Measurements from ENCODE around the gene MLPH. TPM values are rescaled to one million over a fixed set of nuclear protein-coding genes. Genes with fewer than 3 reads are reported as not detected.

MLPH gene
- polyA plus RNA-seq, 1 of the 3 experiments (the other 2 are of a cell fraction), result 93.6 TPM

DNA sequence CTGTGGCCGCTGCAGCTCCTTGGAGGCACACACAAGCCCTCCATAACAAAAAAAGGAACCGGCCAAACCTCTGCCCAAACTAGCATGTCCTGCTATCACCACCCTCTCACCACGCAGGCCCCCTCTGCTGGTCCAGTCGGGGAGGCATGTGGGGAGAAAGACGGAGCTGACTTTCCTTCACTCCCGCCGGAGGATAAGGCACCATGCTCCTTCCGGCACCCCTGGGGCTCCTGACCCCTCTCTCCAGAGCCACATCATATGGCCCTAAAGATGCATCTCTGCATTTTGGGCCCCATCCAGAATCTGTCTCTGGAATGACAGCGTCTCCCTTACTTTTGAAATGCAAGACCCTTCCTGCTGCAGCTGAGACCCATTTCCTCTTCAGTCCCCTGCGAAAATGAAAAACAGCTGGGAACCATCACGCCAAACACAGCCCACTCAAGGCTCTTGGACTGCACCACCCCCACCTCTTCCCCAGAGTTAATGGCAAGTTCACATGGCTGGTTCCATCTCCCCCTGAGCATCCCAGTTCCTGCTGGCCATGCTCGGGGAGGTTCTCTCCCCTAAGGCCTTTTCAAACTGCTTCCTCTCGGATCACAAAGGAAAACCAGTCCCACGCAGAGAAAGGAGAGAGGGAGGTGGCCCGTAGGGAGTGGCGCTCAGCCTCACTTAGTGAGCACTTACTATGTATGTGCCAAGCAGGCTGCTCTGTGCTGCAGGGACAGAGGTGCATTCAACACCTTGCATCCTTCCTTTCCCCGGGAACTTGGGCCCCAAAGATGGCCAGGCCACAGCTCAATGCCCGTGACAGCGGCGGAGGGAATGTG, 35.2 kb upstream of the MLPH start (continued):
- TF ChIP-seq, protein P1, sequence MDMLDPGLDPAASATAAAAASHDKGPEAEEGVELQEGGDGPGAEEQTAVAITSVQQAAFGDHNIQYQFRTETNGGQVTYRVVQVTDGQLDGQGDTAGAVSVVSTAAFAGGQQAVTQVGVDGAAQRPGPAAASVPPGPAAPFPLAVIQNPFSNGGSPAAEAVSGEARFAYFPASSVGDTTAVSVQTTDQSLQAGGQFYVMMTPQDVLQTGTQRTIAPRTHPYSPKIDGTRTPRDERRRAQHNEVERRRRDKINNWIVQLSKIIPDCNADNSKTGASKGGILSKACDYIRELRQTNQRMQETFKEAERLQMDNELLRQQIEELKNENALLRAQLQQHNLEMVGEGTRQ (IDR thresholded peaks at IDR 0.05; ENCODE audit: borderline replicate concordance, low read depth, low read length), result no peak
- TF ChIP-seq TCF12 (IDR thresholded peaks at IDR 0.05), result no peak; the same call in 1 of the 2 replicates
- peak; percentile 28 for TF ChIP-seq CTCF (IDR thresholded peaks at IDR 0.05)
- no peak for TF ChIP-seq USF1 (IDR thresholded peaks at IDR 0.05; ENCODE audit: borderline replicate concordance, low read depth)
- TF ChIP-seq NRF1 (IDR thresholded peaks at IDR 0.05; ENCODE audit: low read depth, low read length), result no peak
- TF ChIP-seq, protein P2, sequence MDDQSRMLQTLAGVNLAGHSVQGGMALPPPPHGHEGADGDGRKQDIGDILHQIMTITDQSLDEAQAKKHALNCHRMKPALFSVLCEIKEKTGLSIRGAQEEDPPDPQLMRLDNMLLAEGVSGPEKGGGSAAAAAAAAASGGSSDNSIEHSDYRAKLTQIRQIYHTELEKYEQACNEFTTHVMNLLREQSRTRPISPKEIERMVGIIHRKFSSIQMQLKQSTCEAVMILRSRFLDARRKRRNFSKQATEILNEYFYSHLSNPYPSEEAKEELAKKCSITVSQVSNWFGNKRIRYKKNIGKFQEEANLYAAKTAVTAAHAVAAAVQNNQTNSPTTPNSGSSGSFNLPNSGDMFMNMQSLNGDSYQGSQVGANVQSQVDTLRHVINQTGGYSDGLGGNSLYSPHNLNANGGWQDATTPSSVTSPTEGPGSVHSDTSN (IDR thresholded peaks at IDR 0.05), result no peak

GRCh38 chr2:237452861-237453260, 34.2 kb upstream of the MLPH start:
- 84% methylated on average over 3 of the region's 3 CpGs for WGBS (ENCODE audit: low lambda C conversion rate)
- Histone ChIP-seq H3K27me3 (ENCODE audit: insufficient read depth) (no peaks in the 10 kb centered on the region), H3K9ac (no peak overlapping the region), H3K27ac (ENCODE audit: low read depth in 2 of 2, low read length in 1 of 2) (no peak overlapping the region; a peak in 1 of 4 replicates), H3K9me3 (no peaks in the 10 kb centered on the region), H3F3A (replicated peaks; ENCODE audit: insufficient read depth) (no peaks in the 10 kb centered on the region), H2AFZ (ENCODE audit: low read depth) (no peak overlapping the region), H3K4me1 (ENCODE audit: control insufficient read depth in 1 of 2, insufficient read depth in 2 of 2, low read depth in 1 of 2, low read length in 1 of 2) (peaks cover 0 to 24% of the 10 kb centered on the region in 2 experiments; a peak in 1 of 4 replicates), H3K4me3 (ENCODE audit: low read depth in 2 of 2, low read length in 1 of 2) (no peak overlapping the region), H3K9me2 (no peaks in the 10 kb centered on the region), H3K4me2 (no peak overlapping the region), H3K36me3 (replicated peaks in 1 of 2; ENCODE audit: control insufficient read depth in 1 of 2, insufficient read depth in 2 of 2, low read length in 1 of 2) (no peaks in the 10 kb centered on the region), H3K79me2 (ENCODE audit: insufficient read depth) (no peaks in the 10 kb centered on the region), H4K20me1 (ENCODE audit: insufficient read depth) (no peaks in the 10 kb centered on the region)
- POLR2A ChIA-PET, result no interaction called here
- TF ChIP-seq TCF12 (IDR thresholded peaks at IDR 0.05) (no peak), NRF1 (IDR thresholded peaks at IDR 0.05; ENCODE audit: low read depth, low read length) (no peak), YY1 (IDR thresholded peaks at IDR 0.05; ENCODE audit: low read depth) (no peak), ZBTB33 (IDR thresholded peaks at IDR 0.05; ENCODE audit: borderline replicate concordance, low read depth) (no peak), SMC3 (IDR thresholded peaks at IDR 0.05; ENCODE audit: low read depth, low read length) (no peak), MEF2A (IDR thresholded peaks at IDR 0.05; ENCODE audit: borderline replicate concordance, low read depth) (no peak), CHD2 (IDR thresholded peaks at IDR 0.05; ENCODE audit: low read length, partially characterized antibody) (no peak), IRF3 (IDR thresholded peaks at IDR 0.05; ENCODE audit: low read depth, low read length) (no peak), EP300 (IDR thresholded peaks at IDR 0.05; ENCODE audit: borderline replicate concordance in 1 of 2, low read depth in 1 of 2, low read length in 1 of 2) (no peak), CTCF (IDR thresholded peaks at IDR 0.05) (no peak)
- CTCF ChIA-PET, result interaction anchor here (0.6 to 2.1 kb wide), 4 partner anchors 13 to 60 kb away, joined by 3 to 13 read pairs (median 4); no protein-coding TSS in a partner anchor
- DNase-seq, result no peak
